ENCODE data around the gene MYZAP.
A peak's percentile ranks its signal among the peaks of the same experiment; 100 is the strongest.

The MYZAP gene

DNA sequence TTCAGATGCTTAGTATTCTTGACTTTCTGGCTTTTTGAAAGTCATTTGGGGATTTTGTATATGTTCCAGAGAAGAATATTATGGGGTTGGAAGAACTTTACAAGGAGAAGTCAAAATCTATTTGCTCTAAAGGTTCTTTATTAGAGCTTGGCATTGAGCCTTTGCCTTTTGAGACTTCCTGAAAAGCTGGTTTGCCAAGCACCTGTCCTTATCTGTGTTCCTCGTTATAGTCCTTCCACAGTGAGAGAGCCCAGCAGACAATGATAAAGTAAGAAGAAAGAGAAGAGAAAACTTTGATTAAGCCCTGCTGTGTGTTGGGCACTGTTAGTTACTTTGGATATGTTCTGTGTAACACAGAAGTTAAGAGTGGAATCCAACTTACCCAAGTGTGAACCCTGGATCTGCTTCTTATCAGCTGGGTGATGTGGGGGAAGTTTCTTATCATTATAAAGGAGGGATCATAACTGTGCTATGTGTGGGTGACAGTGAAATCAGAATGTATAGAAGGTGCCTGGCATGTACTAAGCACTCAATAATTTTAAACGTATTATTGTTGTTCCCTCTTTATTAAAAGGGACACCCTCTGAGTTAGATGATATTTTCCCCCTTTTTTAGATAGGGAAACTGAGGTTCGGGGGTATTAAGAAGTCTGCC is 70.5 kb downstream of the MYZAP start:
- Histone ChIP-seq H3K36me3 (ENCODE audit: control insufficient read depth in 5 of 5, insufficient read depth in 5 of 5, low read length in 5 of 5) (peaks cover 20 to 54% (median 41%) of the 10 kb centered on the region in 5 donors), H3K4me1 (ENCODE audit: control insufficient read depth in 5 of 5, insufficient read depth in 5 of 5, low read length in 5 of 5) (peaks cover 0 to 4% (median 0%) of the 10 kb centered on the region in 5 donors), H3K27ac (ENCODE audit: low read depth, low read length) (no peak overlapping the region), H3K9me3 (ENCODE audit: control insufficient read depth in 5 of 5, low read length in 5 of 5) (no peaks in the 10 kb centered on the region), H3K4me3 (ENCODE audit: low read depth in 1 of 5, low read length in 5 of 5) (no peak overlapping the region), H3K27me3 (ENCODE audit: control insufficient read depth in 5 of 5, insufficient read depth in 4 of 5, low read length in 5 of 5) (no peaks in the 10 kb centered on the region), H3K9ac (ENCODE audit: low read length in 5 of 5) (peak overlapping the region in 1 of 5 donors; percentile 34)

DNA sequence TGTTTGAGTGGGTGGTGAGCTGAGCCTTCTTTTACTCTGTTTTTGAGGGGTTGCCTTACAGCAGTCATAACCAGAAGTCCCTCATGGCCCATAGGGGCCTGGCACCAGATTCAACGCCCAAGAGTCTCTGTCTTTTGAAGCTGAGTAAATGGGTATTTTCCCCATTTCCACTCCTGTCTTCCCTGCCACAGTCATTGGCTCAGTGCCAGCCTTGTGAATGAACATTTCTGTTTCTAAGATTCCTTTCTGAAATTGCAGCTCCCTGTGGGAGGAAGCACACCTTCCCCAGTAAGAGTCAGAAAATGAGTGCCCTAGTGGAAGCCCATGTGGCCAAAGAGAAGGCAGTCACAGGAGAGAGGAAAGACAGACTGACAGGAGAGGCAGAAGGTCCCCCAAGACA is 71.1 kb downstream of the MYZAP start:
- H3K4me1 ChIP-seq (ENCODE audit: control insufficient read depth in 5 of 5, insufficient read depth in 5 of 5, low read length in 5 of 5), result peaks cover 0 to 7% (median 5%) of the 10 kb centered on the region in 5 donors
- H3K9ac ChIP-seq (ENCODE audit: low read length in 5 of 5), result peak overlapping the region in 1 of 5 donors; percentile 34
- no peaks in the 10 kb centered on the region for H3K27me3 ChIP-seq (ENCODE audit: control insufficient read depth in 5 of 5, insufficient read depth in 4 of 5, low read length in 5 of 5)
- H3K36me3 ChIP-seq (ENCODE audit: control insufficient read depth in 5 of 5, insufficient read depth in 5 of 5, low read length in 5 of 5), result peaks cover 20 to 54% (median 41%) of the 10 kb centered on the region in 5 donors
- H3K9me3 ChIP-seq (ENCODE audit: control insufficient read depth in 5 of 5, low read length in 5 of 5), result no peaks in the 10 kb centered on the region
- H3K27ac ChIP-seq (ENCODE audit: low read depth, low read length), result peak overlapping the region; percentile 60
- no peak overlapping the region for H3K4me3 ChIP-seq (ENCODE audit: low read depth in 1 of 5, low read length in 5 of 5)

DNA sequence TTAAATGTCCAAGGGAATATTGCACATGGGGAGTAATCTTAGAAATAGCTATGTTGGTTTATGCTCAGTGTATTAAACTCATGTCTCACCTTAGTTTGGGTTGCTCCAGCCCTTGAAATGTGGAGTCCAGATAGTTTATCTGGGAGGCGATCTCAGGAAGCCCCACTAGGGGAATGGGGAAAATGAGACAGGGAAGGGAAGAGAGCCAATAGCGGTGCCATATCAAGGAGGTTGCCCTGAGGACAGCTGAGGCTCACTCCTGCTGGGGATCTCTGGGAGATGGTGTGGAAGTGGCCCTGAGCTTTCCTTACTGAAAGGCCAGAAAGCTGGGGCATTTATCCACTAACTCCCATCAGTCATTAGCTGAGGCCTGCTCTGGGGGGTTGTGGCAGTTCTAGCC is 71.6 kb downstream of the MYZAP start:
- no peak overlapping the region for H3K4me3 ChIP-seq (ENCODE audit: low read depth in 1 of 5, low read length in 5 of 5)
- no peaks in the 10 kb centered on the region for H3K27me3 ChIP-seq (ENCODE audit: control insufficient read depth in 5 of 5, insufficient read depth in 4 of 5, low read length in 5 of 5)
- H3K4me1 ChIP-seq (ENCODE audit: control insufficient read depth in 5 of 5, insufficient read depth in 5 of 5, low read length in 5 of 5), result peaks cover 0 to 7% (median 7%) of the 10 kb centered on the region in 5 donors
- H3K9ac ChIP-seq (ENCODE audit: low read length in 5 of 5), result no peak overlapping the region
- no peaks in the 10 kb centered on the region for H3K9me3 ChIP-seq (ENCODE audit: control insufficient read depth in 5 of 5, low read length in 5 of 5)
- peak overlapping the region; percentile 60 for H3K27ac ChIP-seq (ENCODE audit: low read depth, low read length)
- peaks cover 20 to 54% (median 38%) of the 10 kb centered on the region in 5 donors for H3K36me3 ChIP-seq (ENCODE audit: control insufficient read depth in 5 of 5, insufficient read depth in 5 of 5, low read length in 5 of 5)

DNA sequence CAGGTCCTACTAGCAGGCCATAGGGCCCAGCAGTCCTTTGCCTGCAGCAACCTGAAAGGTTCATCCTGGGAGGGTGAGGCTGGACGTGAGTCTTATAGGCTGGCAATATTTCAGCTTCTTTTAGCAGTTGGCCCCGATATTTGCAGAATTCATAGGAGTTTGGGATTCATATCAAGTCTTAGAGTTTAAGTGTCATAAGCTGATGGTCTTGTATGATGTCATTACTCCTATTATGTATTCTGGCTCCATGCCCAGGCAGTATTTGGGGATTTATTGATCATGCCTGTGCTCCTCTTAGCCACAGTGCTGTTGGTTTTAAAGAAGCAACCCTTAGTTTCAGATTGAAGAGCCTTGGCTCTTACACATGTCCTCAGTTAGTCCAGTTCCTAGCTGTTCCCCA is 73.5 kb downstream of the MYZAP start:
- H3K4me1 ChIP-seq (ENCODE audit: control insufficient read depth in 5 of 5, insufficient read depth in 5 of 5, low read length in 5 of 5), result peaks cover 0 to 7% (median 7%) of the 10 kb centered on the region in 5 donors
- H3K36me3 ChIP-seq (ENCODE audit: control insufficient read depth in 5 of 5, insufficient read depth in 5 of 5, low read length in 5 of 5), result peaks cover 20 to 44% (median 32%) of the 10 kb centered on the region in 5 donors
- H3K27ac ChIP-seq (ENCODE audit: low read depth, low read length), result peak overlapping the region; percentile 7
- no peaks in the 10 kb centered on the region for H3K27me3 ChIP-seq (ENCODE audit: control insufficient read depth in 5 of 5, insufficient read depth in 4 of 5, low read length in 5 of 5)
- H3K4me3 ChIP-seq (ENCODE audit: low read depth in 1 of 5, low read length in 5 of 5), result no peak overlapping the region
- no peak overlapping the region for H3K9ac ChIP-seq (ENCODE audit: low read length in 5 of 5)
- H3K9me3 ChIP-seq (ENCODE audit: control insufficient read depth in 5 of 5, low read length in 5 of 5), result no peaks in the 10 kb centered on the region

- no peak overlapping the region for H3K4me3 ChIP-seq (ENCODE audit: low read depth in 1 of 5, low read length in 5 of 5)
Observed at GRCh38 chr15:57665939-57666338, 74.2 kb downstream of the MYZAP start.

DNA sequence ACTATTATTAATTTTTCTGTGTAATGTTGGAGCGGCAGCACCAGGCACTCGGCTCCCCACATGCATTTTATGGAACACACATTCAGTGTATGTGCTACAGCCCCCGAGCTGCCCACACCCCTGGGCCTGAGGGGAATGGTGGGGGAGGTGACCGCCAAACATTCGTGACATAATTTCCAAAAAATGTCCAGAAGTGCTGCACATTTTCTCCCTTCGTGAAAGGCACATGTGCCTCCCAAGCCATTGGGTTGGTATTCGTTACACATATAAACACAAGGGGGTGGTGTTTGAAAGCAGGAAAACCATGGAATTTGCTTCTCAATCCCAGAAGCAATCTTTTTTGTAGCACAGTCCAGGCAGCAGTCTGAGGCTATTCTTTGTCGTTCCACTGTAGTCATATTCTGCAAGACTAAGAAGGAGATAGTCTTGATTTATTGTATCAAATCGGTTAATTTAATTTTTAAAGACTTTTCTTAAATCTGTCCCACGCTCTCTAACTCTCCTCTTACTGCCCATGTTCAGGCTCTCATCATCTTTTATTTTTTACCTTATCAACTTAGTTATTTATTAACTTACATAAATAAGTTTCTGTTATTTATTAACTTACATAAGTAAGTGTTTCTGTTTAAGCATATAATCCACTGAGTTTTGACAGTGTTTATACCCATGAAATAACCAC is 75.6 kb downstream of the MYZAP start:
- no peaks in the 10 kb centered on the region for H3K27me3 ChIP-seq (ENCODE audit: control insufficient read depth in 5 of 5, insufficient read depth in 4 of 5, low read length in 5 of 5)
- H3K9me3 ChIP-seq (ENCODE audit: control insufficient read depth in 5 of 5, low read length in 5 of 5), result no peaks in the 10 kb centered on the region
- peaks cover 0 to 7% (median 7%) of the 10 kb centered on the region in 5 donors for H3K4me1 ChIP-seq (ENCODE audit: control insufficient read depth in 5 of 5, insufficient read depth in 5 of 5, low read length in 5 of 5)
- no peak overlapping the region for H3K4me3 ChIP-seq (ENCODE audit: low read depth in 1 of 5, low read length in 5 of 5)
- H3K36me3 ChIP-seq (ENCODE audit: control insufficient read depth in 5 of 5, insufficient read depth in 5 of 5, low read length in 5 of 5), result peaks cover 10 to 24% (median 14%) of the 10 kb centered on the region in 5 donors
- peak overlapping the region; percentile 48 for H3K27ac ChIP-seq (ENCODE audit: low read depth, low read length)
- H3K9ac ChIP-seq (ENCODE audit: low read length in 5 of 5), result peak overlapping the region in 1 of 5 donors; percentile 34

More at GRCh38 chr15:57665939-57666338, 74.2 kb downstream of the MYZAP start:
- Histone ChIP-seq H3K36me3 (ENCODE audit: control insufficient read depth in 5 of 5, insufficient read depth in 5 of 5, low read length in 5 of 5) (peaks cover 16 to 36% (median 25%) of the 10 kb centered on the region in 5 donors), H3K9me3 (ENCODE audit: control insufficient read depth in 5 of 5, low read length in 5 of 5) (no peaks in the 10 kb centered on the region), H3K4me1 (ENCODE audit: control insufficient read depth in 5 of 5, insufficient read depth in 5 of 5, low read length in 5 of 5) (peaks cover 0 to 7% (median 7%) of the 10 kb centered on the region in 5 donors), H3K9ac (ENCODE audit: low read length in 5 of 5) (no peak overlapping the region), H3K27me3 (ENCODE audit: control insufficient read depth in 5 of 5, insufficient read depth in 4 of 5, low read length in 5 of 5) (no peaks in the 10 kb centered on the region), H3K27ac (ENCODE audit: low read depth, low read length) (peak overlapping the region; percentile 7)

- H3K4me1 ChIP-seq (ENCODE audit: control insufficient read depth in 5 of 5, insufficient read depth in 5 of 5, low read length in 5 of 5), result peaks cover 0 to 7% (median 7%) of the 10 kb centered on the region in 5 donors
- no peak overlapping the region for H3K9ac ChIP-seq (ENCODE audit: low read length in 5 of 5)
- H3K27me3 ChIP-seq (ENCODE audit: control insufficient read depth in 5 of 5, insufficient read depth in 4 of 5, low read length in 5 of 5), result no peaks in the 10 kb centered on the region
- H3K36me3 ChIP-seq (ENCODE audit: control insufficient read depth in 5 of 5, insufficient read depth in 5 of 5, low read length in 5 of 5), result peaks cover 7 to 18% (median 12%) of the 10 kb centered on the region in 5 donors
- H3K9me3 ChIP-seq (ENCODE audit: control insufficient read depth in 5 of 5, low read length in 5 of 5), result no peaks in the 10 kb centered on the region
- no peak overlapping the region for H3K27ac ChIP-seq (ENCODE audit: low read depth, low read length)
- no peak overlapping the region for H3K4me3 ChIP-seq (ENCODE audit: low read depth in 1 of 5, low read length in 5 of 5)
Observed at GRCh38 chr15:57668016-57668415, 76.3 kb downstream of the MYZAP start.

DNA sequence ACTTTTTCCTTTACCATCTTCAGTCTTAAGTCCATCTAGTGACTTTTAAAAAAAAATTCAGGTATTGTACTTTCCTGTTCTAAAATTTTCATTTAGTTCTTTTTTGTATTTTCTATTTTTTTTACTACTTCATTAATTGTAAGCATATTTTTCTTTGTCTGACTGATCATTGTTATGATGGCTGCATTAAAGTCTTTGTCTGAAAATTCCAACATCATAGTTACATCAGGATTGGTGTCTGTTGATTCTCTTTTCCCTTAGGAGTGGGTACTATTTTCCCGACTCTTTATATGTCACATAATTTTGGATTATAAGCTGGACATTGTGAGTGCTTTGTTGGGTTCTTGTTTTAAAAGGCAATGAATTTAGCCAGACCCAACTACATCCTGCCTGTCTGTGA is 79.9 kb downstream of the MYZAP start:
- Histone ChIP-seq H3K36me3 (ENCODE audit: control insufficient read depth in 5 of 5, insufficient read depth in 5 of 5, low read length in 5 of 5) (peaks cover 10 to 18% (median 12%) of the 10 kb centered on the region in 5 donors), H3K4me1 (ENCODE audit: control insufficient read depth in 5 of 5, insufficient read depth in 5 of 5, low read length in 5 of 5) (peaks cover 0 to 7% (median 7%) of the 10 kb centered on the region in 5 donors), H3K4me3 (ENCODE audit: low read depth in 1 of 5, low read length in 5 of 5) (no peak overlapping the region), H3K9ac (ENCODE audit: low read length in 5 of 5) (no peak overlapping the region), H3K9me3 (ENCODE audit: control insufficient read depth in 5 of 5, low read length in 5 of 5) (no peaks in the 10 kb centered on the region), H3K27ac (ENCODE audit: low read depth, low read length) (no peak overlapping the region), H3K27me3 (ENCODE audit: control insufficient read depth in 5 of 5, insufficient read depth in 4 of 5, low read length in 5 of 5) (no peaks in the 10 kb centered on the region)

DNA sequence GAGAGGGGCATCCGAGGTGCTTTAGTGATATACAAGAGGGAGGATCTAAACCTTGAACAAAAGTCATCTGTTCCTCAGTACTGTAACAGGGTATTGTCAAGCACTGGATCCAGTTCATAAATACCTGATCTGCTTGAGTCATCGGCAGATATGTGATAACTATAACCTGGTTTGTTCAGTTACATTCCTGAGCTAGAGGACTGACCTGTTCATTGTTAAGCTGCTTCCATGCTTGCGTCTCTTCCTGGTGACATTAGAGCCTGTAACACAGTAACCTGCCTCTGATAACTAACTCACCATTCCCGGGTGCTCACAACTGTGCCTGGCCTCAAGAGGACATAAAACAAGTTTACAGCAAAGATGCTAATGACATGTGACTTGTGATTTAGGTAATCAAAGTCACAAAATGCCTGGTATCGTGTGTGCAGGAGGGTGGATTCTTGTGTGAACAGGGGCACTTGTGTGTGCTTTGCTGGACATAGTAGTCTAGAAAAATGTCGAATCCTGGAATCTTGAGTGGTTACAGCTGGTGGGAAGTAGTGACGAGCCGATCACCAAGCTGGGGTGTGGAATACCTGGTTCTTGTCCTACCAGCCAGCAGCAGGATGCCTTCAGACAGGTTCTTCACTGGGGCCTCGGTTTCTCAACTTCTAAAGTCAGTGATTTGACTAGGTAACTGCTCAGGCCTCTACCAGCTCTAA is 83.9 kb downstream of the MYZAP start:
- H3K9ac ChIP-seq (ENCODE audit: low read length in 5 of 5), result no peak overlapping the region
- H3K9me3 ChIP-seq (ENCODE audit: control insufficient read depth in 5 of 5, low read length in 5 of 5), result no peaks in the 10 kb centered on the region
- H3K4me3 ChIP-seq (ENCODE audit: low read depth in 1 of 5, low read length in 5 of 5), result no peak overlapping the region
- peaks cover 0 to 6% (median 3%) of the 10 kb centered on the region in 5 donors for H3K4me1 ChIP-seq (ENCODE audit: control insufficient read depth in 5 of 5, insufficient read depth in 5 of 5, low read length in 5 of 5)
- peaks cover 11 to 26% (median 21%) of the 10 kb centered on the region in 5 donors for H3K36me3 ChIP-seq (ENCODE audit: control insufficient read depth in 5 of 5, insufficient read depth in 5 of 5, low read length in 5 of 5)
- no peaks in the 10 kb centered on the region for H3K27me3 ChIP-seq (ENCODE audit: control insufficient read depth in 5 of 5, insufficient read depth in 4 of 5, low read length in 5 of 5)
- no peak overlapping the region for H3K27ac ChIP-seq (ENCODE audit: low read depth, low read length)

DNA sequence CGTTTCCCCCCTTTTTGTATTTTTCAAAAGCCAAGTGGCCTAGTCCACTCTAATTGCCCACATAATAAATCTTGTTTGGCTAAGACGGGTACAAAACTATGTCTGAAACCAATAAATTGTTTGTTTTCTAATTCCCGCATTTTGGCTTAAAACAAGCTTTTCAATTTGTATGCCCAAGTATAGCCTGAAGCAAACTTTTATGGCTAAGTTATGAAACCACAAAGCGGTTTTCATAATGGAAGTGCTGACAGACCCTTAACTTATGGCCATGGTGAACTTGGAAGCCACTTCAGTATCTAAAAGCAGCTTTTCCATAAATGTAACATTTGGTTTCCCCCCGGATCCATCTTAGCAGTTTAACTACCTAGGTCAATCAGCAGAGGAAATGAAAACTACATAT is 84.9 kb downstream of the MYZAP start:
- Histone ChIP-seq H3K27ac (ENCODE audit: low read depth, low read length) (no peak overlapping the region), H3K4me3 (ENCODE audit: low read depth in 1 of 5, low read length in 5 of 5) (no peak overlapping the region), H3K36me3 (ENCODE audit: control insufficient read depth in 5 of 5, insufficient read depth in 5 of 5, low read length in 5 of 5) (peaks cover 13 to 31% (median 21%) of the 10 kb centered on the region in 5 donors), H3K9ac (ENCODE audit: low read length in 5 of 5) (no peak overlapping the region), H3K4me1 (ENCODE audit: control insufficient read depth in 5 of 5, insufficient read depth in 5 of 5, low read length in 5 of 5) (peaks cover 0 to 10% (median 3%) of the 10 kb centered on the region in 5 donors), H3K27me3 (ENCODE audit: control insufficient read depth in 5 of 5, insufficient read depth in 4 of 5, low read length in 5 of 5) (no peaks in the 10 kb centered on the region), H3K9me3 (ENCODE audit: control insufficient read depth in 5 of 5, low read length in 5 of 5) (no peaks in the 10 kb centered on the region)
